ENCODE results near the gene COMT. TPM values are rescaled to one million over a fixed set of nuclear protein-coding genes. Genes with fewer than 3 reads are reported as not detected.
"Not testable (repeated sequence)": the region's sequence is repeated elsewhere in the genome, so short reads cannot be mapped to it uniquely, and the experiment has no call there.

Gene COMT
- polyA plus RNA-seq, 2 donors = 178 to 218 TPM

- H3K9me3 ChIP-seq (ENCODE audit: control insufficient read depth in 2 of 2, insufficient read depth in 1 of 2, low read depth in 1 of 2, low read length in 1 of 2) = peaks cover 0 to 5% of the 10 kb centered on the region in 2 donors
- H3K4me1 ChIP-seq (ENCODE audit: control insufficient read depth in 2 of 2, insufficient read depth in 2 of 2, low read length in 1 of 2) = peaks cover 0 to 2% of the 10 kb centered on the region in 2 donors
- 87% methylated on average over 9 of the region's 9 CpGs for WGBS, 2 donors
- no peak overlapping the region for H3K27ac ChIP-seq (ENCODE audit: low read depth in 2 of 2, low read length in 1 of 2)
- H3K36me3 ChIP-seq (ENCODE audit: control insufficient read depth in 2 of 2, insufficient read depth in 2 of 2, low read length in 1 of 2) = peaks cover 0 to 3% of the 10 kb centered on the region in 2 donors
- H3K4me3 ChIP-seq (ENCODE audit: low read depth in 1 of 2, low read length in 2 of 2) = no peak overlapping the region
- H3K27me3 ChIP-seq (ENCODE audit: control insufficient read depth in 1 of 2, insufficient read depth in 2 of 2, low read length in 2 of 2) = no peaks in the 10 kb centered on the region
Measured at GRCh38 chr22:19933341-19934241, 8.0 kb upstream of the COMT start.

DNA sequence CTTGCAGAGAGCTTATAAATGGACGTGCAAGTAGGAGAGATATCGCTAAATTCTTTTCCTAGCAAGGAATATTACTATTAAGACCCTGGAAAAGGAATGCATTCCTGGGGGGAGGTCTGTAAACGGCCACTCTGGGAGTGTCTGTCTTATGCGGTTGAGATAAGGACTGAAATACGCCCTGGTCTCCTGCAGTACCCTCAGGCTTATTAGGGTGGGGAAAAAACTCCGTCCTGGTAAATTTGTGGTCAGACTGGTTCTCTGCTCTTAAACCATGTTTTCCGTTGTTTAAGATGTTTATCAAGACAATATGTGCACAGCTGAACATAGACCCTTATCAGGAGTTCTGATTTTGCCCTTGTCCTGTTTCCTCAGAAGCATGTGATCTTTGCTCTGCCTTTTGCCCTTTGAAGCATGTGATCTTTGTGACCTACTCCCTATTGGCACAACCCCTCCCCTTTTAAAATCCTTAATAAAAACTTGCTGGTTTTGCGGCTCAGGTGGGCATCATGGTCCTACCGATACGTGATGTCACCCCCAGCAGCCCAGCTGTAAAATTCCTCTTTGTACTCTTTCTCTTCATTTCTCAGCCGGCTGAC lies 6.4 kb upstream of the COMT start:
- 90 to 91% methylated on average over 11 of the region's 11 CpGs for WGBS, 2 donors
- not testable (repeated sequence) for H3K4me1 ChIP-seq (ENCODE audit: control insufficient read depth in 2 of 2, insufficient read depth in 2 of 2, low read length in 1 of 2); H3K27ac ChIP-seq (ENCODE audit: low read depth in 2 of 2, low read length in 1 of 2)

DNA sequence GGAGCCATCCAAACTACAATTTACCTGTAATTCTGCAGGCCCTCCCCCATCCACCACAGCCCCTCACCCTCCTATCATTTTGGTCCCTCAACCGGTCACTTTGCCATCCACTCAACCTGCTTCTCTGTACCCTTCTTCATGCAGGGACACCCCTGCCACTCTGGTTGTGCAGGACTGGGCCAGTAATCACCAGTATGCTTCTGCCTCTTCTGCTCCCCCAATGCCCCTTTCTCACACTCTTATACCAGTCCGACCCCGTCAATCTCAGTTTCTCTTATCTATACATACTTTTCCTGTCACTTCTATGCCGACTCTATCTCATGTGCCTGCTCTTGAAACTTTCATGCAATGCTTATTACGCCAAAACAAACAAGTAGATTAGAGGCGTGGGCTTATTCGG lies 5.1 kb upstream of the COMT start:
- Histone ChIP-seq H3K36me3 (ENCODE audit: control insufficient read depth in 2 of 2, insufficient read depth in 2 of 2, low read length in 1 of 2) (no peaks in the 10 kb centered on the region), H3K9me3 (ENCODE audit: control insufficient read depth in 2 of 2, insufficient read depth in 1 of 2, low read depth in 1 of 2, low read length in 1 of 2) (peaks cover 0 to 5% of the 10 kb centered on the region in 2 donors), H3K4me3 (ENCODE audit: low read depth in 1 of 2, low read length in 2 of 2) (no peak overlapping the region), H3K4me1 (ENCODE audit: control insufficient read depth in 2 of 2, insufficient read depth in 2 of 2, low read length in 1 of 2) (peaks cover 0 to 7% of the 10 kb centered on the region in 2 donors), H3K27ac (ENCODE audit: low read depth in 2 of 2, low read length in 1 of 2) (no peak overlapping the region), H3K27me3 (ENCODE audit: control insufficient read depth in 1 of 2, insufficient read depth in 2 of 2, low read length in 2 of 2) (no peaks in the 10 kb centered on the region)
- WGBS, 2 donors = 95 to 98% methylated on average over 7 of the region's 7 CpGs

More for the DNA sequence above, 6.4 kb upstream of the COMT start:
- H3K9me3 ChIP-seq (ENCODE audit: control insufficient read depth in 2 of 2, insufficient read depth in 1 of 2, low read depth in 1 of 2, low read length in 1 of 2); H3K36me3 ChIP-seq (ENCODE audit: control insufficient read depth in 2 of 2, insufficient read depth in 2 of 2, low read length in 1 of 2); H3K27me3 ChIP-seq (ENCODE audit: control insufficient read depth in 1 of 2, insufficient read depth in 2 of 2, low read length in 2 of 2); H3K4me3 ChIP-seq (ENCODE audit: low read depth in 1 of 2, low read length in 2 of 2): not testable (repeated sequence)

- WGBS, 2 donors = 83 to 85% methylated on average over 16 of the region's 16 CpGs
- no peak overlapping the region for H3K4me3 ChIP-seq (ENCODE audit: low read depth in 1 of 2, low read length in 2 of 2)
- no peaks in the 10 kb centered on the region for H3K27me3 ChIP-seq (ENCODE audit: control insufficient read depth in 1 of 2, insufficient read depth in 2 of 2, low read length in 2 of 2)
- no peak overlapping the region for H3K27ac ChIP-seq (ENCODE audit: low read depth in 2 of 2, low read length in 1 of 2)
- H3K9me3 ChIP-seq (ENCODE audit: control insufficient read depth in 2 of 2, insufficient read depth in 1 of 2, low read depth in 1 of 2, low read length in 1 of 2) = peaks cover 0 to 5% of the 10 kb centered on the region in 2 donors
- H3K36me3 ChIP-seq (ENCODE audit: control insufficient read depth in 2 of 2, insufficient read depth in 2 of 2, low read length in 1 of 2) = no peaks in the 10 kb centered on the region
- H3K4me1 ChIP-seq (ENCODE audit: control insufficient read depth in 2 of 2, insufficient read depth in 2 of 2, low read length in 1 of 2) = peaks cover 0 to 13% of the 10 kb centered on the region in 2 donors
Measured at GRCh38 chr22:19937616-19938473, 3.7 kb upstream of the COMT start.

GRCh38 chr22:19940536-19941364 lies 822 bp upstream of the COMT start:
- H3K27ac ChIP-seq (ENCODE audit: low read depth in 2 of 2, low read length in 1 of 2) = peak overlapping the region; percentile 90 to 94
- peaks cover 0 to 4% of the 10 kb centered on the region in 2 donors for H3K9me3 ChIP-seq (ENCODE audit: control insufficient read depth in 2 of 2, insufficient read depth in 1 of 2, low read depth in 1 of 2, low read length in 1 of 2)
- H3K4me1 ChIP-seq (ENCODE audit: control insufficient read depth in 2 of 2, insufficient read depth in 2 of 2, low read length in 1 of 2) = peaks cover 0 to 17% of the 10 kb centered on the region in 2 donors
- no peaks in the 10 kb centered on the region for H3K27me3 ChIP-seq (ENCODE audit: control insufficient read depth in 1 of 2, insufficient read depth in 2 of 2, low read length in 2 of 2)
- peak overlapping the region; percentile 79 to 90 for H3K4me3 ChIP-seq (ENCODE audit: low read depth in 1 of 2, low read length in 2 of 2)
- no peaks in the 10 kb centered on the region for H3K36me3 ChIP-seq (ENCODE audit: control insufficient read depth in 2 of 2, insufficient read depth in 2 of 2, low read length in 1 of 2)
- 72 to 76% methylated on average over 21 of the region's 21 CpGs for WGBS, 2 donors

GRCh38 chr22:19942157-19943081 lies 847 bp downstream of the COMT start:
- 2 to 9% methylated on average over 8 of the region's 8 CpGs for WGBS, 2 donors
- H3K4me3 ChIP-seq (ENCODE audit: low read depth in 1 of 2, low read length in 2 of 2) = peak overlapping the region; percentile 79 to 90
- no peaks in the 10 kb centered on the region for H3K36me3 ChIP-seq (ENCODE audit: control insufficient read depth in 2 of 2, insufficient read depth in 2 of 2, low read length in 1 of 2)
- peak overlapping the region; percentile 90 to 94 for H3K27ac ChIP-seq (ENCODE audit: low read depth in 2 of 2, low read length in 1 of 2)
- H3K4me1 ChIP-seq (ENCODE audit: control insufficient read depth in 2 of 2, insufficient read depth in 2 of 2, low read length in 1 of 2) = peaks cover 0 to 17% of the 10 kb centered on the region in 2 donors
- H3K27me3 ChIP-seq (ENCODE audit: control insufficient read depth in 1 of 2, insufficient read depth in 2 of 2, low read length in 2 of 2) = no peaks in the 10 kb centered on the region
- H3K9me3 ChIP-seq (ENCODE audit: control insufficient read depth in 2 of 2, insufficient read depth in 1 of 2, low read depth in 1 of 2, low read length in 1 of 2) = no peaks in the 10 kb centered on the region

DNA sequence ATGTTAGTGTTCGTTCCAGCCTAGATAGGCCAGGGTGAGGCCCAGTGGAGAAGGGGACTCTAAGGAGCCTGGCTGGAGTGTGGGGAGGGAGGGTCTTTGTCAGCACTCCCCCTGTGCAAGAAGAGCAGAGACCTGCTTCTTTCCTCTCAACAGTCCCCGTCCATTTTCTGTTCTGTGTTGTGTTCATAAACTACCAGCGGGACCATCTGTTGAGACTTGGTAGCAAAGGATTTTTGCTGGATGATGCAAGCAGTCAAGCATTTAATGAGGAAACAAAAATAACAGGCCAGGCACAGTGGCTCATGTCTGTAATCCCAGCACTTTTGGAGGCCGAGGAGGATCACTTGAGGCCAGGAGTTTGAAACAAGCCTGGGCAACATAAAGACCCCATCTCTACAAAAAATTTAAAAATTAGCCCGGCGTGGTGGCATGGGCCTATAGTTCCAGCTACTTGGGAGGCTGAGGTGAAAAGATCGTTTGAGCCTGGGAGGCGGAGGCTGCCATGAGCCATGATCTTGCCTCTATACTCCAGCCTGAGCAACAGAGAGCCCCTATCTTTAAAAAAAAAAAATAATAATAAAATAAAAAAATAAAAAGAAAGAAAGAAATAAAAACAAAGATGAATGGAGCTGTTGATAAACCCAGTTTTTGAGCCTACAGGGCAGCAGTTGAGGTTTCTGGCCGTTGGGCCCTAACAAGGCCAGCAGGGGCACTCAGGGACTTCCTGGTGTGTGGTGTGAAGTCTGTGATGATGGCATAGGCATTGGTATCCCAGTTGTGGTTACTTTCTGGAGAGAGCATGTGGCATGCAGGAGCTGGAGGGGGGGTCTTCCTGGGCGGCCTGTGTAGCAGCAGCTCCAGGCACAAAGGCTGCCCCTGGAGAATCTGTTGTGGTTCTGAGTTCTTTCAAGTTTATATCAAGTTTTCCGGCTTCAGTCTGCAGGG lies 1.8 kb downstream of the COMT start:
- WGBS, 2 donors = 55 to 57% methylated on average over 11 of the region's 11 CpGs
- Histone ChIP-seq H3K4me1 (ENCODE audit: control insufficient read depth in 2 of 2, insufficient read depth in 2 of 2, low read length in 1 of 2) (peaks cover 0 to 17% of the 10 kb centered on the region in 2 donors), H3K36me3 (ENCODE audit: control insufficient read depth in 2 of 2, insufficient read depth in 2 of 2, low read length in 1 of 2) (no peaks in the 10 kb centered on the region), H3K4me3 (ENCODE audit: low read depth in 1 of 2, low read length in 2 of 2) (peak overlapping the region; percentile 79 to 90), H3K27me3 (ENCODE audit: control insufficient read depth in 1 of 2, insufficient read depth in 2 of 2, low read length in 2 of 2) (no peaks in the 10 kb centered on the region), H3K27ac (ENCODE audit: low read depth in 2 of 2, low read length in 1 of 2) (peak overlapping the region; percentile 90 to 94), H3K9me3 (ENCODE audit: control insufficient read depth in 2 of 2, insufficient read depth in 1 of 2, low read depth in 1 of 2, low read length in 1 of 2) (no peaks in the 10 kb centered on the region)
